Heart left ventricle (tissue), 16 donors: ENCODE results near the gene FN3K. TPM values are rescaled to one million over a fixed set of nuclear protein-coding genes. Genes with fewer than 3 reads are reported as not detected.
A peak's percentile ranks its signal among the peaks of the same experiment; 100 is the strongest.

Experiments
- ATAC-seq, 4 donors: fragments of 200-7000 bp; cut with Tn5 transposase; one replicate each; pipeline ENCODE4 v1.9.1; 2020 to 2022; ENCODE audit warnings: moderate library complexity in 4 of 4, mild to moderate bottlenecking in 3 of 4, moderate number of reproducible peaks in 1 of 4
- DNase-seq, 5 donors: peaks; one replicate each; pipeline ENCODE4 v3.0.0-alpha.2; 2020
- H3K27ac ChIP-seq, 12 donors: fragments of 200-600 bp; sonication (generic) in 4 of 12; one replicate each; pipeline versions ENCODE4 v1.5.0 to v1.8.0; 2016 to 2022; ENCODE audit warnings: mild to moderate bottlenecking in 2 of 12
- H3K27me3 ChIP-seq, 9 donors: fragments of 200-600 bp; sonication (generic) in 2 of 9; one replicate each; pipeline versions ENCODE4 v1.5.1 to v1.8.0; 2016 to 2022; ENCODE audit warnings: mild to moderate bottlenecking in 3 of 9
- H3K36me3 ChIP-seq, 9 donors: fragments of 200-600 bp; sonication (generic) in 2 of 9; one replicate each; pipeline versions ENCODE4 v1.5.0 to v1.8.0; 2018 to 2022; ENCODE audit warnings: mild to moderate bottlenecking in 2 of 9
- H3K4me1 ChIP-seq, 12 donors: fragments of 200-600 bp; sonication (generic) in 4 of 12; one replicate each; pipeline versions ENCODE4 v1.5.0 to v1.8.0; 2016 to 2022; ENCODE audit warnings: mild to moderate bottlenecking in 3 of 12
- H3K4me3 ChIP-seq, 12 donors: fragments of 200-600 bp; sonication (generic) in 4 of 12; one replicate each; pipeline versions ENCODE4 v1.5.0 to v1.8.0; 2017 to 2022; ENCODE audit warnings: mild to moderate bottlenecking in 9 of 12, moderate library complexity in 4 of 12
- H3K9me3 ChIP-seq, 12 donors: fragments of 200-600 bp; sonication (generic) in 4 of 12; one replicate each; pipeline versions ENCODE4 v1.5.0 to v1.8.0; 2016 to 2022; ENCODE audit warnings: mild to moderate bottlenecking in 1 of 12
- CTCF ChIP-seq, 12 donors: fragments of 200-600 bp; sonication (generic) in 4 of 12; IDR thresholded peaks; one replicate each; pipeline versions ENCODE4 v1.5.0 to v1.8.0; 2018 to 2022; ENCODE audit warnings: antibody characterized with exemption in 12 of 12, mild to moderate bottlenecking in 5 of 12
- POLR2A ChIP-seq, 2 donors: fragments of 450-650 bp; IDR thresholded peaks; one replicate each; pipeline ENCODE4 v1.6.1; 2017; ENCODE audit warnings: antibody characterized with exemption in 2 of 2, mild to moderate bottlenecking in 2 of 2, moderate library complexity in 2 of 2
- WGBS, 4 donors: extraction: QIAGEN DNeasy Blood & Tissue Kit in 2 of 4; methylation state at CpG; one replicate each; pipeline versions ENCODE4 v1.1.5 to v1.1.7; 2013 to 2018; 5-methylcytosine and 5-hydroxymethylcytosine counted together
- intact Hi-C, 10 donors: fragments of 100-400 bp; cut with DNase I; formaldehyde crosslinking; loops; one replicate each; pipeline versions ENCODE4 v1.11.1 to v1.14.2; 2022
- polyA plus RNA-seq, 2 donors: library from polyadenylated mRNA; stranded (reverse); fragments of 200-250 nt; gene quantifications; one replicate each; pipeline ENCODE4 v1.2.3, GENCODE V29; 2013
- total RNA-seq, 9 donors: library from RNA; depleted of rRNA in 2 of 9; stranded (reverse); fragments of >200 nt in 2 of 9; fragmentation: NEBNext Ultra II Directional in 3 of 9; extraction: Animal tissue kit (Norgen Biotek cat#: 25700) in 3 of 9; gene quantifications; one replicate each; pipeline versions ENCODE4 v1.1.0 to v1.2.4, GENCODE V29; 2016 to 2023
- donor health status: ischemic (EF 13 %, LVEDD 7.1; RV severe dilation, severe dysfunction).
- donor health status: healthy with polysubstance abuse.
- donor health status: DM: no; HTN: yes; CAD: no.
- donor health status: DM: no; HTN: no; CAD: no.
- donor health status: ischemic (EF 25% LVEDD 6.9; RV normal size, moderate dysfunction).
- donor health status: ischemic (EF 25% LVEDD 5.7; RV mildly dilated, moderate dysfunction).
- donor health status: healthy.
- donor health status: DM: yes; HTN: yes; CAD: no.
- donor health status: ischemic (EF 35%, LVEDD 5.7; RV mildly dilated, moderate dysfunction).
- donor health status: nonischemic (EF 11% LVEDD 7.7; RV severe dilation, severe dysfunction).
- donor health status: DM: yes; HTN: yes; CAD: no.
- donor health status: PGD.
- donor health status: ischemic (EF 29% LVEDD 5.4; RV normal size, mild dysfunction).
- donor health status: nonischemic (EF 23%, LVEDD 6.1; RV moderate dilation, normal function).

Gene FN3K
- total and polyA plus RNA-seq, 11 donors, result 15.5 to 121 (median 69.4) TPM

- Histone ChIP-seq H3K9me3 (peaks cover 0 to 16% (median 7%) of the 10 kb centered on the region in 12 donors), H3K27ac (peak overlapping the region in 2 of 12 donors; percentile 78 to 85), H3K4me3 (peak overlapping the region; percentile 65 to 98 (median 79)), H3K27me3 (peaks cover 0 to 6% (median 0%) of the 10 kb centered on the region in 9 donors), H3K36me3 (no peaks in the 10 kb centered on the region), H3K4me1 (peaks cover 0 to 22% (median 15%) of the 10 kb centered on the region in 12 donors)
- ATAC-seq, result no peak
- intact Hi-C loops, result loop anchor here in 1 of 10 donors (5.0 kb wide), 1 partner anchor 45 kb away; no protein-coding TSS in a partner anchor
- DNase-seq, result peak in 2 of 5 donors; percentile 37 to 64
- TF ChIP-seq POLR2A (IDR thresholded peaks at IDR 0.05) (no peak), CTCF (IDR thresholded peaks at IDR 0.05) (no peak)
- WGBS, 4 donors, result 36 to 41% (median 37%) methylated on average over 32 to 48 of the region's 48 CpGs
Measured at GRCh38 chr17:82696916-82697807, 38.3 kb upstream of the FN3K start.

DNA sequence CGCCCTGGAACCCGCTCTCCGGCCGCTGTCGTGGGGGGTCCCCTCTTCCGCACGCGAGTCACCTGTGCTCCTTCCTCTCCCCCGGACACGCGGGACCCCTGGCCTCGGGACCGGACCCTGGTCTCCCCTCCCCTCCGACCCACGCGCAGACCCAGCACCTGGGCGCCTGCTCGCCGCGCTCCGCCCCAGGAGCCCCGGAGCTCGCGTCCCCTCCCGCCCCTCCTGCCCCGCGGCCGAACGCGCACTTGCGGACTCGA lies 37.7 kb upstream of the FN3K start:
- DNase-seq (no peak), ATAC-seq (no peak)
- Histone ChIP-seq H3K27me3 (peaks cover 0 to 6% (median 0%) of the 10 kb centered on the region in 9 donors), H3K4me3 (peak overlapping the region; percentile 65 to 98 (median 79)), H3K4me1 (peaks cover 0 to 22% (median 15%) of the 10 kb centered on the region in 12 donors), H3K27ac (peak overlapping the region in 5 of 12 donors; percentile 65 to 85 (median 73)), H3K36me3 (no peaks in the 10 kb centered on the region), H3K9me3 (peaks cover 0 to 16% (median 7%) of the 10 kb centered on the region in 12 donors)
- WGBS, 4 donors, result 0 to 2% (median 1%) methylated on average over 16 to 32 of the region's 32 CpGs
- TF ChIP-seq POLR2A (IDR thresholded peaks at IDR 0.05) (no peak), CTCF (IDR thresholded peaks at IDR 0.05) (no peak)
- intact Hi-C loops, result loop anchor here in 4 of 10 donors (1.0 to 5.0 kb wide), 5 partner anchors 19 to 49 kb away; partner anchors contain the start of genes FN3KRP (in 2 of the 4) and WDR45B (in 2 of the 4)

DNA sequence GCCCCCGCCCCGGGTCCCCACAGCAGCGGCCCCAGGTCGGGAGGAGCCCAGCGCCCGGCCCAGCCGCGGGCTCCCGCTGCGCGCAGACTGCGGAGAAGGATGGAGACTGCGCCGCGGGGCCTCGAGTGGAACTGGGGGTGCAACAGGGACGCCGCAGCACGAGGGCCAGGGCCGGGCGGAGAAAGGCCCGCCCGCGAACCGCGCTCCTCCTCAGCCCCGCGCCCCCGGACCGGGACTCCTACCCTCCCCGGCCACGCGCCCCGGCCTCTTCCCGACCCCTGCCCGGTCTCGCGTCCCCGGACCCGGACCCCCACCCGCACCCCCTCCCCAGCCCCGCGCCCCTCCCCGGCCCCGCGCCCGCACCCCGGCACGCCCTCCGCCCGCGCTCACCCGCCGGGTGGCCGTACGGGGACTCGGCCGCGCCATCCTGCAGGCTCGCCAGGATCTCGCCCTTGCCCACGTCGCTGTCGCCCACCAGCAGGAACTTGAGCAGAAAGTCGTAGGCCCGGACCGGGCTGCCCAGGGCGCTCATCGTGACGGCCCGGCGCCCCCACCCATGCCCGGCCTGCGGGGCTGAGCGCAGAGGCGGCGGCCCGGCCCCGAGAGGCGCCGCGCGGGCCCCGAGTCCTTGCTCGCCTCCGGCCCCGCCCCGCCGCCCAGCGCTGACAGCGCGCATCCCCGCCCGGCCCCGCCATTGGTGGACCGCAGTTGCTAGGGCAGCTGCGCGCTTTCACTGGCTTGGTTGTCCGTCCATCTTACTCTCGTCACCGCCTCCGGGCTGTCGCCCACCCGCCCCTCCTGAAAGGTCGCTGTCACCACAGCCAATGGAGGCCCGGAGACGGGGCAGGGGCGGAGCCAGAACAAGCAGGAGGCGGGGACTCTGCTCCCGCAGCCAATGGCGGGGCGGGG lies 37.1 kb upstream of the FN3K start, which contains the start of gene RAB40B:
Gene RAB40B (minus strand): TSS at position 634 of the 909 bp plus-strand sequence. CDS start 102 bp downstream, at position 532.
- H3K4me3 ChIP-seq, result peak within 1 kb of the TSS; percentile 65 to 98 (median 80)
- no peaks in the 10 kb centered on the region for H3K36me3 ChIP-seq
- ATAC-seq (peak; percentile 99 to 100 (median 100)), DNase-seq (peak; percentile 99 to 100 (median 100))
- TF ChIP-seq POLR2A (IDR thresholded peaks at IDR 0.05) (peak; percentile 42 to 65), CTCF (IDR thresholded peaks at IDR 0.05) (no peak)
- H3K27ac ChIP-seq, result peak within 1 kb of the TSS in 10 of 12 donors; percentile 46 to 85 (median 68)
- WGBS, 4 donors, result 0 to 1% (median 0%) methylated on average over 16 to 112 of the region's 112 CpGs
- intact Hi-C loops, result loop anchor here in 4 of 10 donors (1.0 to 5.0 kb wide), 5 partner anchors 18 to 50 kb away; partner anchors contain the start of genes FN3KRP (in 2 of the 4) and WDR45B (in 2 of the 4)
- H3K9me3 ChIP-seq, result peaks cover 0 to 16% (median 7%) of the 10 kb centered on the region in 12 donors
- peaks cover 0 to 6% (median 0%) of the 10 kb centered on the region in 9 donors for H3K27me3 ChIP-seq
- H3K4me1 ChIP-seq, result peaks cover 0 to 22% (median 15%) of the 10 kb centered on the region in 12 donors
